ENCODE data around the gene ARID1B.
"Not testable (repeated sequence)": the region's sequence is repeated elsewhere in the genome, so short reads cannot be mapped to it uniquely, and the experiment has no call there.

ARID1B gene

DNA sequence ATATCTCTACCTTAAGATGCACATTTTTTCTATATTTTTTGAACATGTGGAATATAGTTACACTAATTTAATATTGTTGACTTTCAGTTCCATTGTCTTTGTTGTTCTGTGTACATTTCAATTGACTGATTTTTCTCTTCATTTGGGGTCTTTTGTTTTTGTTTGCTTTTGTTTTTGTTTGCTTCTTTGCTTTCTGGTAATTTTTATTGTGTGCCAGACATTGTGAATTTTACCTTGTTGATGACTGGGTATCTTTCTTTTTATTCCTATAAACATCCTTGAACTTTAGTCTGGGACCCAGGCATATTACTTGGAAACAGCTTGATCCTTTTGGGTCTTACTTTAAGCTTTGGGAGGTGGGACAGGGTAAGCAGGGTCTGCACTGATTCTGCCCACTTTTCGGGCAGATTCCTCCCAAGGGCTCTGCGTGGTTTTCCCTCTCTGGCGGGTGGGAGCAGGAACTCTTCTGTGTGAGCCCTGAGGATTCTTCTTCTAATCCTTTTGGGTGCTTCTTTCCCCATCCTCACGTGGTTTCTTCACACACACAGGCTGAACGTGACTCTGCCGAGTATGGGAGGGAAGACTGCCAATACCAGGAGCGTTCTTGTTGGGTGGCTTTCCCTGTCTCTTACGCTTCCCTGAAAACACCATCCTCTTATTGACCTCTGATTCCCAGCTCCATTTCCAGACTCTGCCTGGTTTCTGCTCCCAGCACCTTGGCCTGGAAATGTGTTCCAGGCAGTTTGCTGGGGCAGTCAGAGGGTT is 200.5 kb downstream of the ARID1B start:
- peak; percentile 30 for DNase-seq (ENCODE audit: low read depth, low spot score)
- in situ Hi-C loops (cut with HindIII; ENCODE audit: low sequenced_read_pairs): no loop called here
- TF ChIP-seq, protein P1, sequence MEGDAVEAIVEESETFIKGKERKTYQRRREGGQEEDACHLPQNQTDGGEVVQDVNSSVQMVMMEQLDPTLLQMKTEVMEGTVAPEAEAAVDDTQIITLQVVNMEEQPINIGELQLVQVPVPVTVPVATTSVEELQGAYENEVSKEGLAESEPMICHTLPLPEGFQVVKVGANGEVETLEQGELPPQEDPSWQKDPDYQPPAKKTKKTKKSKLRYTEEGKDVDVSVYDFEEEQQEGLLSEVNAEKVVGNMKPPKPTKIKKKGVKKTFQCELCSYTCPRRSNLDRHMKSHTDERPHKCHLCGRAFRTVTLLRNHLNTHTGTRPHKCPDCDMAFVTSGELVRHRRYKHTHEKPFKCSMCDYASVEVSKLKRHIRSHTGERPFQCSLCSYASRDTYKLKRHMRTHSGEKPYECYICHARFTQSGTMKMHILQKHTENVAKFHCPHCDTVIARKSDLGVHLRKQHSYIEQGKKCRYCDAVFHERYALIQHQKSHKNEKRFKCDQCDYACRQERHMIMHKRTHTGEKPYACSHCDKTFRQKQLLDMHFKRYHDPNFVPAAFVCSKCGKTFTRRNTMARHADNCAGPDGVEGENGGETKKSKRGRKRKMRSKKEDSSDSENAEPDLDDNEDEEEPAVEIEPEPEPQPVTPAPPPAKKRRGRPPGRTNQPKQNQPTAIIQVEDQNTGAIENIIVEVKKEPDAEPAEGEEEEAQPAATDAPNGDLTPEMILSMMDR (IDR thresholded peaks at IDR 0.05; ENCODE audit: low read depth, low read length): no peak
- no peak overlapping the region for H3K4me3 ChIP-seq (ENCODE audit: low read depth, low read length)

DNA sequence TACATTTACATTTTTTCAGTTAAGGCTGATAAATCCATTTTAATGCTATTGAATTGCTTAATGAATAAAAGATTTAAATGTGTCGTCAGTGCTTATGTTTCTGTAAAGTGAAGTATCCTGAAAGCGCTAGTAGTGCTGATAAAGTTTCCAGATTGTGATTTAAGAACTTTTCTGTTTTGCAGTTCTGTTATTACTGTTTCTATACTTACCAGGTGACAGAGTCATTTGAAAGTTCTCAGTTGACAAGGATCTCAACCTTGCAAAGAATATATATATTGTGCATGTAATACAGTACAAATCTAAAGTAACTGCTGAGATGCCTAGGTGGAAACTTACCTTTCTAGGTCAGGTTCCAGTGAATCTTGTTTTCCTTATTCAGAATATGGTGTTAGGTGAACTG is 201.8 kb downstream of the ARID1B start:
- no peak overlapping the region for H3K4me3 ChIP-seq (ENCODE audit: low read depth, low read length)
- in situ Hi-C loops (cut with HindIII; ENCODE audit: low sequenced_read_pairs): no loop called here
- DNase-seq (ENCODE audit: low read depth, low spot score): no peak
- TF ChIP-seq, protein P1 (IDR thresholded peaks at IDR 0.05; ENCODE audit: low read depth, low read length): no peak

DNA sequence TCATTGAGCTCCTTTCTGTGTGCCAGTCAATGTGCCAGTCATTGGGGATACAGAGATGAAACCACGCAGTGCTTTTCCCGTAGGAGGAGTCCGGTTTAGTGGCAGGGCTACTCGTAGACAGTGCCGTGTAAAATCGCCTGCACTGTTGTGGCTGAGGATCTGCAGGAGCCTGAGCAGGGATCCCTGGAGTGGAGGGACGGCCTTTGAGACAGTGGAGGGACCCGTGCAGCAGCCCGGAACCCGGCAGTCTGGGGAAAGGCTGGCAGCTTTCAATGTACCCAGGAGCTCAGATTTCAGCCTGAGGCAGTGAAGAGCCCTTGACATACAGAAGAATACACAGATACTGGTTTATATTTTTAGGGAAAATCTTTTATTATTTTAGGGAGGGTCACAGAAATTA is 203.3 kb downstream of the ARID1B start:
- no peak overlapping the region for H3K4me3 ChIP-seq (ENCODE audit: low read depth, low read length)
- TF ChIP-seq, protein P1 (IDR thresholded peaks at IDR 0.05; ENCODE audit: low read depth, low read length): no peak
- in situ Hi-C loops (cut with HindIII; ENCODE audit: low sequenced_read_pairs): no loop called here
- DNase-seq (ENCODE audit: low read depth, low spot score): no peak

GRCh38 chr6:156980948-156981347 is 203.8 kb downstream of the ARID1B start:
- TF ChIP-seq, protein P1 (IDR thresholded peaks at IDR 0.05; ENCODE audit: low read depth, low read length): no peak
- in situ Hi-C loops (cut with HindIII; ENCODE audit: low sequenced_read_pairs): no loop called here
- no peak for DNase-seq (ENCODE audit: low read depth, low spot score)
- H3K4me3 ChIP-seq (ENCODE audit: low read depth, low read length): no peak overlapping the region

DNA sequence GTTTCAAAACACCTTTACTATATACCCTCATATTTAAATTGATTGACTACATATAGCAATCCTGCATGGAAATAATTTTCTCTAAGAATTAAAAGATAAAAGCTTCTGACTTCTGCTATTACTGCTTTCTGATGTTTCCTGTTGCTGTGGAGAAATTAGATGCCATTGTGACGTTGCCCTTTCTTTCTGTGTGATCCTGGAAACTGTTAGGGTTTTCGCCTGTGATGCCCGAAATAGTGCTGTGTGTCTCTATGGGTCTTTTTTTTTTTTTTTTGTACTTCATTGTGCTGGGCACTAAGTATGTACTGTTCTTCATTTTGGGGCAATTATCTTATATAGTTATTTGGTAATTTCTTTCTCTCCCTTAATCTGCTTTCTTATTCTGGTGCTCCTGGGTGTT is 205.0 kb downstream of the ARID1B start:
- DNase-seq (ENCODE audit: low read depth, low spot score): no peak
- in situ Hi-C loops (cut with HindIII; ENCODE audit: low sequenced_read_pairs): no loop called here
- TF ChIP-seq, protein P1 (IDR thresholded peaks at IDR 0.05; ENCODE audit: low read depth, low read length): no peak
- H3K4me3 ChIP-seq (ENCODE audit: low read depth, low read length): no peak overlapping the region

- in situ Hi-C loops (cut with HindIII; ENCODE audit: low sequenced_read_pairs); DNase-seq (ENCODE audit: low read depth, low spot score); H3K4me3 ChIP-seq (ENCODE audit: low read depth, low read length): not testable (repeated sequence)
These were observed 205.7 kb downstream of the ARID1B start for GRCh38 chr6:156982864-156983263.

- in situ Hi-C loops (cut with HindIII; ENCODE audit: low sequenced_read_pairs): no loop called here
- no peak for DNase-seq (ENCODE audit: low read depth, low spot score)
- H3K4me3 ChIP-seq (ENCODE audit: low read depth, low read length): no peak overlapping the region
- TF ChIP-seq, protein P1 (IDR thresholded peaks at IDR 0.05; ENCODE audit: low read depth, low read length): no peak
These were observed 207.1 kb downstream of the ARID1B start for GRCh38 chr6:156984178-156984738.
